MCF 10A (cell line): ENCODE data around the gene COBL. TPM values are rescaled to one million over a fixed set of nuclear protein-coding genes. Genes with fewer than 3 reads are reported as not detected.

ENCODE experiments used
- BruUV-seq: library from RNA; stranded (reverse); fragments of 400-500 nt; replicated peaks from 2 replicates; lab custom pipeline; 2021; lab: Mats Ljungman, UMichigan
- CTCF ChIA-PET: fragments of 300-600 bp; sonication (Branson Sonifier 250); formaldehyde crosslinking; extraction: SDS; loops from one replicate; lab custom pipeline; 2021; ENCODE audit warnings: antibody characterized with exemption, inconsistent platforms; lab: Yijun Ruan, JAX
- POLR2A ChIA-PET: fragments of 300-600, 350-650 bp; sonication (Branson Sonifier 250); formaldehyde crosslinking; extraction: SDS; loops from one replicate; lab custom pipeline; 2020; ENCODE audit warnings: antibody characterized with exemption, inconsistent platforms; lab: Yijun Ruan, JAX
- DNase-seq: peaks from one replicate; pipeline ENCODE4 v3.0.0-alpha.2; 2018; ENCODE audit not compliant: unreplicated experiment
- H3K27ac Mint-ChIP-seq: one replicate; pipeline ENCODE4 v1.8.0; 2022; ENCODE audit warnings: mild to moderate bottlenecking, low read depth, mixed read lengths; ENCODE audit not compliant: unreplicated experiment
- H3K27me3 Mint-ChIP-seq: one replicate; pipeline ENCODE4 v1.8.0; 2022; ENCODE audit warnings: mixed read lengths; ENCODE audit not compliant: insufficient read depth, unreplicated experiment
- H3K36me3 Mint-ChIP-seq: one replicate; pipeline ENCODE4 v1.8.0; 2022; ENCODE audit warnings: mild to moderate bottlenecking, moderate library complexity, mixed read lengths; ENCODE audit not compliant: insufficient read depth, unreplicated experiment
- H3K4me1 Mint-ChIP-seq: one replicate; pipeline ENCODE4 v1.8.0; 2022; ENCODE audit warnings: mixed read lengths; ENCODE audit not compliant: insufficient read depth, unreplicated experiment
- H3K4me3 Mint-ChIP-seq: one replicate; pipeline ENCODE4 v1.8.0; 2022; ENCODE audit warnings: mild to moderate bottlenecking, moderate library complexity, mixed read lengths; ENCODE audit not compliant: unreplicated experiment
- H3K9me3 Mint-ChIP-seq: one replicate; pipeline ENCODE4 v1.8.0; 2022; ENCODE audit warnings: mixed read lengths; ENCODE audit not compliant: unreplicated experiment
- CTCF ChIP-seq: fragments of 200-600 bp; IDR thresholded peaks from one replicate; pipeline ENCODE4 v1.8.0; 2022; ENCODE audit warnings: antibody characterized with exemption, mild to moderate bottlenecking; ENCODE audit not compliant: unreplicated experiment
- intact Hi-C: fragments of 100-400 bp; cut with micrococcal nuclease; formaldehyde crosslinking; loops from 2 replicates; pipeline ENCODE4 v1.14.1; 2022
- total RNA-seq: library from RNA; stranded (reverse); gene quantifications from 2 replicates; pipeline ENCODE4 v1.2.3, GENCODE V29; 2022

Gene COBL
- total RNA-seq, 1 experiment from 2014 or later, result 12.3 TPM

DNA sequence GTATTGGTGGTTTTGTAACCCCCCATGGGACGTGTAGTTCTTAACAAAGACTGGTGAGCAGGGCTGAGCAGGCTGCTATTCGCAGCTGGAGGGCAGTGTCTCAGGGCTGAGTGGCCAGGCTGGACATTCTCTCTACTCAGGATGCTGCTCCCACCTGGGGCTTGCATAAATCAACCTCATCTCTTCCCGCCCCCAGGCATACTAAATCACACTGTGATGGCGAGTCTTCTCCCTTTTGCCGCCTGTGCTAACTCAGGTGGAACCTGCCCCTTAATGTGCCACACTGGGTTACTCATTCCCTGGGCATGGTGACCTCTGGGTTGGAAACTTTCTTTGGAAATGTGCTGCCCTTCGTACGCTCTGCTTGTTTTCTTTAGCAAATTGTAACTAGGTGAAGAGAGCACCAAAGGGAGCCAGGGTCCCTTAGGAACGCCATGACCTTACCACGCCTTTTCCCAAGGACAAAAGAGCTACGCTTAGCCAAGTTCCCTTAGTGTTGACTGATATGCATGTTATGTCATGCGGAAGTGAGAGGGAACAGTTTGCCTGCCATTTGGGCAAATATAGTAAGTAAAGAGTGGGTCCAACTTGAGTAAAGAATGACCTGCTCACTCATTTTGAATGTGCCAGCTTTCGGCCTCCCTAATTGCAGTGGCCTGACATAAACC is 40.4 kb upstream of the COBL start:
- no peaks in the 10 kb centered on the region for H3K36me3 Mint-ChIP-seq
- CTCF ChIA-PET, result interaction anchor here (0.7 to 11.7 kb wide), 23 partner anchors 8 to 860 kb away, joined by 3 to 284 read pairs (median 4); no protein-coding TSS in a partner anchor
- no TSS peak for BruUV-seq
- no peak for TF ChIP-seq CTCF
- peaks cover under 1% of the 10 kb centered on the region for H3K9me3 Mint-ChIP-seq
- H3K4me1 Mint-ChIP-seq, result no peaks in the 10 kb centered on the region
- H3K27me3 Mint-ChIP-seq, result peaks cover 2% of the 10 kb centered on the region
- POLR2A ChIA-PET, result interaction anchor here (1.4 to 2.0 kb wide), 2 partner anchors 131 to 194 kb away, joined by 4 to 6 read pairs; no protein-coding TSS in a partner anchor
- no peak overlapping the region for H3K4me3 Mint-ChIP-seq
- intact Hi-C loops, result no loop called here
- no peak for DNase-seq
- H3K27ac Mint-ChIP-seq, result no peak overlapping the region

DNA sequence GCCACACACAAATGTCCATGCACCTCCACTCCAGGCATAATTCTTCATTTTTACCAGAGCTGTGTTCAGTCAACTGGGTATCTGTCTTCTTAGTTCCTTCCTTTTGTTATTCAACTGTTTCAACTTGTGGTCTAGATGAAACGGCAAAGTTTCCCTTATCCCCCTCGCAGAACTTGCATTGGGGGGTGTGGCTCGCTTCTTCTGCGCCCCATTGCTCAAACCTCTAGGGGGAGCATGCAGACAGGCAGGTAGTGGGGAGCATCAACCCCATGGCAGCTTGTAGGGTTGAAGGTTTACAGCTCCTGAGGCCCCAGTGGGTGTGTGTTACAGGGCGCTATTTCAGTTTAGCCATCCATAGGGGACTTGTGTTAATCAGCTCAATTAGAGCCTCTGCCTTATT is 38.3 kb upstream of the COBL start:
- TF ChIP-seq CTCF, result no peak
- Mint-ChIP-seq H3K4me3 (no peak overlapping the region), H3K27me3 (no peaks in the 10 kb centered on the region), H3K9me3 (no peaks in the 10 kb centered on the region), H3K27ac (no peak overlapping the region), H3K36me3 (no peaks in the 10 kb centered on the region), H3K4me1 (peaks cover 8% of the 10 kb centered on the region)
- BruUV-seq, result no TSS peak
- DNase-seq, result no peak
- intact Hi-C loops, result loop anchor here (5.0 kb wide), 1 partner anchor 38 kb away; the partner anchor contains the start of gene COBL
- POLR2A ChIA-PET, result interaction anchor here (1.1 kb wide), 1 partner anchor 37 kb away, joined by 3 read pairs; no protein-coding TSS in a partner anchor
- CTCF ChIA-PET, result interaction anchor here (0.6 to 11.7 kb wide), 15 partner anchors 10 to 278 kb away, joined by 3 to 284 read pairs (median 3); no protein-coding TSS in a partner anchor

DNA sequence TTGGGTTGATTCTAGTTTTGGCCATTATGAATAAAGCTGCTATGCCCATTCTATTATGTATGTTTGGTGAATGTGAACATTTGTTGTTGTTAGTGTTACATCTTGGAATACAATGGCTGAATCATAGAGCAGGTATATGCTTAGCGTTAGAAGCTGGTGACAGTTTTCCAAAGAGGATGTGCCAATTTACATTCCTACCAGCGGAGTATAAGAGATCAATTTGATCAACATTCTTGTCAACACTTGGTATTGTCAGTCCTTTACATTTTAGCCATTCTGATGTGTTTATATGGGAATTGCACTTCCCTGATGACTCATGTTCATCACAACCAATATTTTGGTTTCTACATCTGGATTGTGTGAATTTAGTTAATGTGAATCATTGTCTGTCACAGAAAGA is 37.8 kb upstream of the COBL start:
- POLR2A ChIA-PET, result no interaction called here
- peaks cover 9% of the 10 kb centered on the region for H3K4me1 Mint-ChIP-seq

More for the DNA sequence above, 37.8 kb upstream of the COBL start:
- no peak for DNase-seq
- intact Hi-C loops, result loop anchor here (5.0 kb wide), 1 partner anchor 37 kb away; the partner anchor contains the start of gene COBL
- no TSS peak for BruUV-seq
- TF ChIP-seq CTCF, result no peak
- CTCF ChIA-PET, result interaction anchor here (0.8 to 11.7 kb wide), 10 partner anchors 9 to 277 kb away, joined by 3 to 284 read pairs (median 3); no protein-coding TSS in a partner anchor
- Mint-ChIP-seq H3K4me3 (no peak overlapping the region), H3K27me3 (no peaks in the 10 kb centered on the region), H3K36me3 (no peaks in the 10 kb centered on the region), H3K27ac (no peak overlapping the region), H3K9me3 (no peaks in the 10 kb centered on the region)
